Osteocyte (in vitro differentiated cells): ENCODE measurements around the gene SPTBN4. TPM values are rescaled to one million over a fixed set of nuclear protein-coding genes. Genes with fewer than 3 reads are reported as not detected.
A peak's percentile ranks its signal among the peaks of the same experiment; 100 is the strongest.

ENCODE experiments used
- DNase-seq: peaks from one replicate; pipeline ENCODE4 v3.0.0; 2021; ENCODE audit warnings: mixed read lengths; ENCODE audit not compliant: unreplicated experiment; ENCODE audit errors: extremely low spot score
- H3K27ac Mint-ChIP-seq: one replicate; pipeline ENCODE4 v1.8.0; 2021; ENCODE audit warnings: mild to moderate bottlenecking, mixed read lengths; ENCODE audit not compliant: unreplicated experiment
- H3K27me3 Mint-ChIP-seq: one replicate; pipeline ENCODE4 v1.8.0; 2021; ENCODE audit warnings: mixed read lengths; ENCODE audit not compliant: unreplicated experiment
- H3K36me3 Mint-ChIP-seq: one replicate; pipeline ENCODE4 v1.8.0; 2021; ENCODE audit warnings: mixed read lengths; ENCODE audit not compliant: unreplicated experiment
- H3K4me1 Mint-ChIP-seq: one replicate; pipeline ENCODE4 v1.8.0; 2021; ENCODE audit warnings: mixed read lengths; ENCODE audit not compliant: unreplicated experiment
- H3K4me3 Mint-ChIP-seq: one replicate; pipeline ENCODE4 v1.8.0; 2021; ENCODE audit warnings: mild to moderate bottlenecking, moderate library complexity, mixed read lengths; ENCODE audit not compliant: unreplicated experiment
- H3K9me3 Mint-ChIP-seq: one replicate; pipeline ENCODE4 v1.8.0; 2021; ENCODE audit warnings: mixed read lengths; ENCODE audit not compliant: unreplicated experiment
- CTCF ChIP-seq: fragments of 200-600 bp; sonication (generic); IDR thresholded peaks from 2 replicates; pipeline ENCODE4 v1.5.0; 2021; ENCODE audit warnings: antibody characterized with exemption, mild to moderate bottlenecking, moderate library complexity
- total RNA-seq: library from RNA; stranded (reverse); gene quantifications from 2 replicates; pipeline ENCODE4 v1.2.1, GENCODE V29; 2021

Gene SPTBN4
- total RNA-seq, 1 donor from 2014 or later: 0.48 TPM

- TF ChIP-seq CTCF: no peak
- H3K9me3 Mint-ChIP-seq: no peaks in the 10 kb centered on the region
- peak overlapping the region; percentile 80 for H3K4me3 Mint-ChIP-seq
- no peak for DNase-seq
- peaks cover 3% of the 10 kb centered on the region for H3K36me3 Mint-ChIP-seq
- no peaks in the 10 kb centered on the region for H3K27me3 Mint-ChIP-seq
- H3K27ac Mint-ChIP-seq: peak overlapping the region; percentile 92
- peaks cover 34% of the 10 kb centered on the region for H3K4me1 Mint-ChIP-seq
Measured at GRCh38 chr19:40420451-40420765, 46.4 kb upstream of the SPTBN4 start.

DNA sequence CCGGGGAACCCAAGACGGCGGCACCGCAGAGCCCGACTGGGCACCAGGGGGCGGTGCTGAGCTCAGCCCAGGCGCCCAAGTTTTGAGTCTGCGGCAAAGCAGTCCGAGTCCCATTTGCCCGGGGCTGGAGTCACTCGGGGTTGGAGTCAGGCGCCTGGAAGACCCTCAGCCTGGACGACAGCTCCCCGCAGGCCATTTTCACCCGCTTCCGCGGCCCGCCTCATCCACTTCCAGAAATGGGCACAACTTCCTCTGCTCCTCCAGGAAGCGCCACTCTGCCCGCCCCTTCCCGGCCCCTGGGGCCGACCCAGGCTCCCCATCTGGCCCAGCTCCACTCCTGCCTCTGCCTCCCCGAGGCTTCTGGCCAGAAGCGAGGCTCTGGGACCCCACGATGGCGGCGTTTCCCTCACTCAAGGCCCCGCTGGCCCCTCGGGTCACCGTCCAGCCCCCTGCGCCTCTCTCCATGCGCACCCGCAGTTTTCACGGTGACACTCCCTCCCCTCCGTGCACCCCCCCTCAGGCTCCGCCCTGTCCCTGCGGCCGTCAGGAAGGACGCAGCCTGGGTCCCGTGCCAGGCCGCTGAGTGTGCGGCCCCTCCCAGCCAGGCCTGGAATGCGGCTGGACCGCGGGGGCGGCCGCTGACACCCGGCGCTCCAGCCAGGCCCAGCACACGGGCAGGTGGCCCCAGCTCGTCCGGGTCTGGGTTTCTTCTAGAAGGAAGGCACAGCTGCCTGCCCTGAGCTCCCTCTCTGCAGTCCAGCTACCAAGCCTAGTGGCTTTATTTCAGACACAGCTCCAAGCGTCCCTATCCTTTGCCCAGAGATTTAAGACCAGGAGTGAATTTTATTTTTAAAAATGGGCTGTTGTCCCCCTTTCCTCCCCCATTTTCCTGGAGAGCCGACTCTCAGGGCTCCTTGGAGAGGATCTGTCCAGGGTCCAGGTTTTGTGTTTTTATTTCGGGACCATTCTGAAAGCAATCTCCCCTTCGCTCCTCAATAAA lies 45.7 kb upstream of the SPTBN4 start:
- Mint-ChIP-seq H3K9me3 (no peaks in the 10 kb centered on the region), H3K4me1 (peaks cover 33% of the 10 kb centered on the region), H3K36me3 (peaks cover 3% of the 10 kb centered on the region), H3K4me3 (peak overlapping the region; percentile 80), H3K27me3 (no peaks in the 10 kb centered on the region), H3K27ac (peak overlapping the region; percentile 92)
- peak; percentile 96 for DNase-seq
- peak; percentile 99 for TF ChIP-seq CTCF

DNA sequence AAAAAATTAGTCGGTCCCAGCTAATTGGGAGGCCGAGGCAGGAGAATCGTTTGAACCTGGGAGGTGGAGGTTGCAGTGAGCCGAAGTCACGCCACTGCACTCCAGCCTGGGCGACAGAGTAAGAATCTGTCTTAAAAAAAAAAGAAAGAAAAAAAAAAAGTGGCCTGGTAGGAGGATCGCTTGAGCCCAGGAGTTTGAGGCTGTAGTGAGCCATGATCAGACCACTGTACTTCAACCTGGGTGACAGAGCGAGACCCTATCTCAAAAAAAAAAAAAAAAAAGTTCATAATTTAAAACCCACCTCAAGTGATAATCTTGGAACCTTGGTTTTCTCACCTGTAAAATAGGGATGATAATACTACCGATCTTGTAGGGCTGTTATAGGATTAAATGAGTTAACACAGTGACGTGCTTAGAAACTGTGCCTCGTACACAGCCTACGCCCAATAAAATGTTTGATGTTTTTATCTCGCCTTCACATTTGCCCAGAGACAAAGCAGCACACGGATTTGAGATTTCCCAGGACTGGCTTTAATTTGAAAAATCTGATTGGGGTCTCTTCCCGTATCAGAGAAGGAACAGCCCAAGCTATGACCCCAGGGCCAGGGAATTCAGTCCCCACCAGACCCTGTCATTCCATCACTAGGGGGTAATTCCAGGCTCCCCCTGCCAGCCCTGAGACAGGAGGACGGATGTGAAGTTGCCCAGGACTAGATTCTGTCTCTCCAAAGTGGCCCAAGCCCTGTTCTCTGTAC lies 44.6 kb upstream of the SPTBN4 start:
- peak overlapping the region; percentile 80 for H3K4me3 Mint-ChIP-seq
- H3K27ac Mint-ChIP-seq: peak overlapping the region; percentile 92
- no peaks in the 10 kb centered on the region for H3K27me3 Mint-ChIP-seq
- peaks cover 3% of the 10 kb centered on the region for H3K36me3 Mint-ChIP-seq
- no peak for TF ChIP-seq CTCF
- no peaks in the 10 kb centered on the region for H3K9me3 Mint-ChIP-seq
- H3K4me1 Mint-ChIP-seq: peaks cover 34% of the 10 kb centered on the region
- DNase-seq: no peak

- H3K4me1 Mint-ChIP-seq: peaks cover 32% of the 10 kb centered on the region
- peak overlapping the region; percentile 92 for H3K27ac Mint-ChIP-seq
- no peak overlapping the region for H3K4me3 Mint-ChIP-seq
Measured at GRCh38 chr19:40422748-40423566, 43.8 kb upstream of the SPTBN4 start.

More at GRCh38 chr19:40422748-40423566, 43.8 kb upstream of the SPTBN4 start:
- H3K9me3 Mint-ChIP-seq: no peaks in the 10 kb centered on the region
- DNase-seq: no peak
- no peak for TF ChIP-seq CTCF
- H3K36me3 Mint-ChIP-seq: peaks cover 3% of the 10 kb centered on the region
- no peaks in the 10 kb centered on the region for H3K27me3 Mint-ChIP-seq
